ENCODE results near the gene PRRT3. TPM values are rescaled to one million over a fixed set of nuclear protein-coding genes. Genes with fewer than 3 reads are reported as not detected.

PRRT3 gene
- total and polyA plus RNA-seq, 2 of the 13 experiments (the other 11 are each of a cell fraction or from before 2014, with no cell fraction given): 0.22 to 0.44 TPM

DNA sequence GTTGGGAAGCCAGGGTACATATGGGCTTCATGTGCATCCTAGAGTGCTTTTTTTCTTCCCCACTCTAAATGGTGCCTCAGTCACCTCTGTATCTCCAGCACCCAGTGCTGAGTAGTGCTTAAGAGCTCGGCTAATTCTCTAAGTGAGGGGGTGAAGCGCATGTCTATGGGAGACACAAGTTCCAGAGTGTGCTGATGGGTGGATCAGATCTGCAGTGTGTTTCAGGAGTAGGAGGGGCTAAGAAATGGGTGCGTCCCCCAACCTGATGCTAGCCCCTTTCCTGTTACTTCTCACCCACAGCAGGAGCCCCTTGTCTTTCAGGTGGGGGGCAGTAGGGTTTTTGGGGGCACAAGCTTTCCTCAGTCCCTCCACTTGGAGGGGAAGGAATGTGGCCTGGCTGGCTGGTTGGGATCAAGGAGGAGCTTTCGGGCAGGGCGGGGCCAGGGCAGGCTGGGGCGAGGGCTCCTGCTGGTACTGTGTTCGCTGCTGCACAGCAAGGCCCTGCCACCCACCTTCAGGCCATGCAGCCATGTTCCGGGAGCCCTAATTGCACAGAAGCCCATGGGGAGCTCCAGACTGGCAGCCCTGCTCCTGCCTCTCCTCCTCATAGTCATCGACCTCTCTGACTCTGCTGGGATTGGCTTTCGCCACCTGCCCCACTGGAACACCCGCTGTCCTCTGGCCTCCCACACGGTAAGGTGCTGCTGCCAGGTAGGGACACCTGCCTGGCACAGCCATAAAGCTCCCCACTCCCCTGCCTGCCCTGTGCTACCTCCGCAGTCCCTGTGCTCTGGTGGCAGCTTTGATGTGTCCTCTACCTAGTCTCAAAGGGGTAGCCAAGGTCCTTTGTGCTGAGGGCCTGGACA, 49.6 kb downstream of the PRRT3 start, which contains the start of gene IL17RE (continued):
- TF ChIP-seq ZSCAN21 (CRISPR knock-in tag; IDR thresholded peaks at IDR 0.05; ENCODE audit: borderline replicate concordance): peak; percentile 34; the same call in 1 of the 2 replicates
- TF ChIP-seq, protein P1, sequence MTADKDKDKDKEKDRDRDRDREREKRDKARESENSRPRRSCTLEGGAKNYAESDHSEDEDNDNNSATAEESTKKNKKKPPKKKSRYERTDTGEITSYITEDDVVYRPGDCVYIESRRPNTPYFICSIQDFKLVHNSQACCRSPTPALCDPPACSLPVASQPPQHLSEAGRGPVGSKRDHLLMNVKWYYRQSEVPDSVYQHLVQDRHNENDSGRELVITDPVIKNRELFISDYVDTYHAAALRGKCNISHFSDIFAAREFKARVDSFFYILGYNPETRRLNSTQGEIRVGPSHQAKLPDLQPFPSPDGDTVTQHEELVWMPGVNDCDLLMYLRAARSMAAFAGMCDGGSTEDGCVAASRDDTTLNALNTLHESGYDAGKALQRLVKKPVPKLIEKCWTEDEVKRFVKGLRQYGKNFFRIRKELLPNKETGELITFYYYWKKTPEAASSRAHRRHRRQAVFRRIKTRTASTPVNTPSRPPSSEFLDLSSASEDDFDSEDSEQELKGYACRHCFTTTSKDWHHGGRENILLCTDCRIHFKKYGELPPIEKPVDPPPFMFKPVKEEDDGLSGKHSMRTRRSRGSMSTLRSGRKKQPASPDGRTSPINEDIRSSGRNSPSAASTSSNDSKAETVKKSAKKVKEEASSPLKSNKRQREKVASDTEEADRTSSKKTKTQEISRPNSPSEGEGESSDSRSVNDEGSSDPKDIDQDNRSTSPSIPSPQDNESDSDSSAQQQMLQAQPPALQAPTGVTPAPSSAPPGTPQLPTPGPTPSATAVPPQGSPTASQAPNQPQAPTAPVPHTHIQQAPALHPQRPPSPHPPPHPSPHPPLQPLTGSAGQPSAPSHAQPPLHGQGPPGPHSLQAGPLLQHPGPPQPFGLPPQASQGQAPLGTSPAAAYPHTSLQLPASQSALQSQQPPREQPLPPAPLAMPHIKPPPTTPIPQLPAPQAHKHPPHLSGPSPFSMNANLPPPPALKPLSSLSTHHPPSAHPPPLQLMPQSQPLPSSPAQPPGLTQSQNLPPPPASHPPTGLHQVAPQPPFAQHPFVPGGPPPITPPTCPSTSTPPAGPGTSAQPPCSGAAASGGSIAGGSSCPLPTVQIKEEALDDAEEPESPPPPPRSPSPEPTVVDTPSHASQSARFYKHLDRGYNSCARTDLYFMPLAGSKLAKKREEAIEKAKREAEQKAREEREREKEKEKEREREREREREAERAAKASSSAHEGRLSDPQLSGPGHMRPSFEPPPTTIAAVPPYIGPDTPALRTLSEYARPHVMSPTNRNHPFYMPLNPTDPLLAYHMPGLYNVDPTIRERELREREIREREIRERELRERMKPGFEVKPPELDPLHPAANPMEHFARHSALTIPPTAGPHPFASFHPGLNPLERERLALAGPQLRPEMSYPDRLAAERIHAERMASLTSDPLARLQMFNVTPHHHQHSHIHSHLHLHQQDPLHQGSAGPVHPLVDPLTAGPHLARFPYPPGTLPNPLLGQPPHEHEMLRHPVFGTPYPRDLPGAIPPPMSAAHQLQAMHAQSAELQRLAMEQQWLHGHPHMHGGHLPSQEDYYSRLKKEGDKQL (CRISPR knock-in tag; IDR thresholded peaks at IDR 0.05; ENCODE audit: low read depth): no peak
- TF ChIP-seq XRCC5 (optimal IDR thresholded peaks at IDR 0.05; ENCODE audit: low read length): peak; percentile 31
- no peak for TF ChIP-seq ZNF383 (CRISPR knock-in tag; IDR thresholded peaks at IDR 0.05; ENCODE audit: borderline replicate concordance)
- TF ChIP-seq ZNF891 (CRISPR knock-in tag; IDR thresholded peaks at IDR 0.05): no peak
- TF ChIP-seq ZNF749 (CRISPR knock-in tag; IDR thresholded peaks at IDR 0.05; ENCODE audit: borderline replicate concordance): no peak
- TF ChIP-seq, protein P2, sequence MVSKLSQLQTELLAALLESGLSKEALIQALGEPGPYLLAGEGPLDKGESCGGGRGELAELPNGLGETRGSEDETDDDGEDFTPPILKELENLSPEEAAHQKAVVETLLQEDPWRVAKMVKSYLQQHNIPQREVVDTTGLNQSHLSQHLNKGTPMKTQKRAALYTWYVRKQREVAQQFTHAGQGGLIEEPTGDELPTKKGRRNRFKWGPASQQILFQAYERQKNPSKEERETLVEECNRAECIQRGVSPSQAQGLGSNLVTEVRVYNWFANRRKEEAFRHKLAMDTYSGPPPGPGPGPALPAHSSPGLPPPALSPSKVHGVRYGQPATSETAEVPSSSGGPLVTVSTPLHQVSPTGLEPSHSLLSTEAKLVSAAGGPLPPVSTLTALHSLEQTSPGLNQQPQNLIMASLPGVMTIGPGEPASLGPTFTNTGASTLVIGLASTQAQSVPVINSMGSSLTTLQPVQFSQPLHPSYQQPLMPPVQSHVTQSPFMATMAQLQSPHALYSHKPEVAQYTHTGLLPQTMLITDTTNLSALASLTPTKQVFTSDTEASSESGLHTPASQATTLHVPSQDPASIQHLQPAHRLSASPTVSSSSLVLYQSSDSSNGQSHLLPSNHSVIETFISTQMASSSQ (IDR thresholded peaks at IDR 0.05; ENCODE audit: low read depth): no peak
- TF ChIP-seq, protein P2 (CRISPR knock-in tag; IDR thresholded peaks at IDR 0.05; ENCODE audit: borderline replicate concordance): peak; percentile 55; the same call in 1 of the 2 replicates
- TF ChIP-seq YEATS4 (CRISPR knock-in tag; IDR thresholded peaks at IDR 0.05; ENCODE audit: borderline replicate concordance): peak; percentile 25; the same call in 1 of the 2 replicates
- TF ChIP-seq ZNF121 (CRISPR knock-in tag; IDR thresholded peaks at IDR 0.05): no peak
- TF ChIP-seq, protein P3, sequence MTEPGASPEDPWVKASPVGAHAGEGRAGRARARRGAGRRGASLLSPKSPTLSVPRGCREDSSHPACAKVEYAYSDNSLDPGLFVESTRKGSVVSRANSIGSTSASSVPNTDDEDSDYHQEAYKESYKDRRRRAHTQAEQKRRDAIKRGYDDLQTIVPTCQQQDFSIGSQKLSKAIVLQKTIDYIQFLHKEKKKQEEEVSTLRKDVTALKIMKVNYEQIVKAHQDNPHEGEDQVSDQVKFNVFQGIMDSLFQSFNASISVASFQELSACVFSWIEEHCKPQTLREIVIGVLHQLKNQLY (CRISPR knock-in tag; IDR thresholded peaks at IDR 0.05): no peak
- no peak for TF ChIP-seq ZFP36L1 (CRISPR knock-in tag; IDR thresholded peaks at IDR 0.05)
- TF ChIP-seq SRY (CRISPR knock-in tag; IDR thresholded peaks at IDR 0.05): 0 out of 2 replicates have a peak, but pooled peaks have one; percentile 70
- no peak for TF ChIP-seq HOXA9 (CRISPR knock-in tag; IDR thresholded peaks at IDR 0.05; ENCODE audit: borderline replicate concordance)
- peak; percentile 88 for TF ChIP-seq ZFX (CRISPR knock-in tag; IDR thresholded peaks at IDR 0.05; ENCODE audit: low read depth)
- TF ChIP-seq, protein P4, sequence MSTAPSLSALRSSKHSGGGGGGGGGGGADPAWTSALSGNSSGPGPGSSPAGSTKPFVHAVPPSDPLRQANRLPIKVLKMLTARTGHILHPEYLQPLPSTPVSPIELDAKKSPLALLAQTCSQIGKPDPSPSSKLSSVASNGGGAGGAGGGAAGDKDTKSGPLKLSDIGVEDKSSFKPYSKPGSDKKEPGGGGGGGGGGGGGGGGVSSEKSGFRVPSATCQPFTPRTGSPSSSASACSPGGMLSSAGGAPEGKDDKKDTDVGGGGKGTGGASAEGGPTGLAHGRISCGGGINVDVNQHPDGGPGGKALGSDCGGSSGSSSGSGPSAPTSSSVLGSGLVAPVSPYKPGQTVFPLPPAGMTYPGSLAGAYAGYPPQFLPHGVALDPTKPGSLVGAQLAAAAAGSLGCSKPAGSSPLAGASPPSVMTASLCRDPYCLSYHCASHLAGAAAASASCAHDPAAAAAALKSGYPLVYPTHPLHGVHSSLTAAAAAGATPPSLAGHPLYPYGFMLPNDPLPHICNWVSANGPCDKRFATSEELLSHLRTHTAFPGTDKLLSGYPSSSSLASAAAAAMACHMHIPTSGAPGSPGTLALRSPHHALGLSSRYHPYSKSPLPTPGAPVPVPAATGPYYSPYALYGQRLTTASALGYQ (CRISPR knock-in tag; IDR thresholded peaks at IDR 0.05): no peak

Data from HepG2 (cell line).